ENCODE data around the gene MATN4.

GRCh38 chr20:45300961-45301360 lies 7.1 kb downstream of the MATN4 start:
- TF ChIP-seq ARNTL (CRISPR knock-in tag; IDR thresholded peaks at IDR 0.05) (no peak), IKZF1 (IDR thresholded peaks at IDR 0.05) (no peak), JUND (CRISPR knock-in tag; IDR thresholded peaks at IDR 0.05) (no peak), ZNF24 (IDR thresholded peaks at IDR 0.05) (no peak), EZH2 (conservative IDR thresholded peaks at IDR 0.05; ENCODE audit: low read depth, low read length) (no peak), ZNF292 (CRISPR knock-in tag; IDR thresholded peaks at IDR 0.05; ENCODE audit: borderline replicate concordance, low read depth) (no peak)
